Pulmonary artery endothelial cell (primary cell): ENCODE data around the gene SMPD4. TPM values are rescaled to one million over a fixed set of nuclear protein-coding genes. Genes with fewer than 3 reads are reported as not detected.
"Not testable (repeated sequence)": the region's sequence is repeated elsewhere in the genome, so short reads cannot be mapped to it uniquely, and the experiment has no call there.

ENCODE experiments used
- DNase-seq: peaks from one replicate; pipeline ENCODE4 v3.0.0-alpha.2; 2011; ENCODE audit warnings: low read depth, low spot score
- total RNA-seq: library from RNA; depleted of rRNA; stranded (reverse); fragments of >200 nt; gene quantifications from 2 replicates; pipeline ENCODE4 v1.2.3, GENCODE V29; 2014

The SMPD4 gene
- total RNA-seq, 1 donor from 2014 or later = 14.8 TPM

DNA sequence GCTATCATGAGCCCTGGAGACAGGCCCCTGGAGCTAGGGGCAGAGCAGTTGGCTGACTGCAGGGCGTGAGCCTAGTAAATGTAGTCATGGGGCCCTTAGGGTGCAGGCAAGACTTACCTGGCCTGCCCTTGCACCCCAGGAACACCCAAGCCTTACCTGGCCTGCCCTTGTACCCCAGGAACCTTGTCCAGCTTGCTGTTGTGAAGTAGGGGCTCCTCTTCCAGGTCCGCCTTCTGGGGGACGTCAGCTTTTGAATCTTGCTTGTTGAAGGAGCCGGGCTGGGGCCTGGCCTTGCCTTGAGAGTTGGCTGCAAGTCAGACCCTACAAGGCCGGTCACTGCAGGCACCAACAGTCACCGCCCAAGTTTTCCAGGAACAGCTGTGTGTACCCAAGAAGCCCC, 40.4 kb downstream of the SMPD4 start:
- not testable (repeated sequence) for DNase-seq

- not testable (repeated sequence) for DNase-seq
Measured at GRCh38 chr2:130140516-130140915, 40.9 kb downstream of the SMPD4 start.

GRCh38 chr2:130139331-130140280, 41.8 kb downstream of the SMPD4 start:
- DNase-seq = not testable (repeated sequence)

DNA sequence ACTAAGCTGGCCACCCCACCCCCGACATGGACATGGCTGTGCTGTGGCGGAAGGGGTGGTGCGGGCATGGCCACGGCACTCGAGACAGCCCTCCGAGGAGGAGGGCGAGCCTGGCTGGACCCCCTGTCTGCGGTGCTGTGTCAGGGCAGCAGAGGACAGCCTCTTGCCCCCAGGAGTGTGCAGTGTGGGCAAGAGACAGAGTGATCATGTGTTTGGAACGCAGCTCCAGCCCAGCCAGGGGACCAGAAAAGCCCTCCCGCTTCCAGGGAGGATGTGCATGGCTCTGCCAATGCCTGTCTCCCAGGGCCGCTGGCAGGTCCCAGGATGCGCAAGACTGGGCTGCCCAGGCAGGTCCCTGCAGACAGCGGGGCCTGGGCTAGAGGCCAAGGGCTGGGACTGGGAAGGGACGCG, 42.6 kb downstream of the SMPD4 start:
- DNase-seq = not testable (repeated sequence)

- DNase-seq = not testable (repeated sequence)
Measured at GRCh38 chr2:130138326-130138725, 43.1 kb downstream of the SMPD4 start.

DNA sequence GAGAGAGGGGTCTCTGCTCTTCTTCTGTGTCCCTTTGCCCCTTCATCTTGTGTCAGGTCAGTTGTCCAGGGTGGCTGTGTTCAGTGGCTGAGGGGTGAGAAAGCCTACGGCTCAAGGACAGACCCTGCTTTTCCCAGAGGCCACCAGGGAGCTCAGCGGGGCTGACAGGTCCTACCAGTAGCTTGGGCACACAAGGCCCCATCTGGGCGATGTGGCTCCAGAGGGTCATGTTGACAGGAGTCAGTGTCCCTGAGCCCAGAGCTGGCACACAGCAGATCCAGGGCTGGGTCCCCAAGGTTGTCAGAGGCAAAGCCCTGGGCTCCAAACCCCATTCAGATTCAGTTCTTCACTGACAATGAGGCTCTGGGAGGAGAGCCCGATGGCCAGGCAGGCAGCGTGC, 44.3 kb downstream of the SMPD4 start:
- not testable (repeated sequence) for DNase-seq

DNA sequence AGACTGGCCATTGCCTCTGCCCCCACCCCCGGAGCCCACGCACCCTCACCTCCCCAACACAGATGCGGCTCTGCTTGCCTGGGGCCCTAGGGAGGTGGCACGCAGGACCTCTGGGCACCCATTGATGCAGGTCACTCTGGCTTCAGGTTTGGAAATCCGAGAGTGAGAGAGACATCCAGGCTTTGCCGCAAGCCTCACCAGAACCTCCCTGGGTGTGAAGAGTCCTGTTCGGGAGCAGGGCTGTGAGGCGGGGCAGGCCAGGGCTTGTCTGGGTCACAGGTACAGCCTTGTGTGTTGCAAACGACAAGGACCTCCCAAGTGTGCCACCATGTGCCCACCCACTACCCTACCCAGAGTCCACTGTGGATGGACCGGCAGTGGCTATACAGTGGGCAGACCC, 44.9 kb downstream of the SMPD4 start:
- not testable (repeated sequence) for DNase-seq

GRCh38 chr2:130135692-130136541, 45.5 kb downstream of the SMPD4 start:
- no peak for DNase-seq

DNA sequence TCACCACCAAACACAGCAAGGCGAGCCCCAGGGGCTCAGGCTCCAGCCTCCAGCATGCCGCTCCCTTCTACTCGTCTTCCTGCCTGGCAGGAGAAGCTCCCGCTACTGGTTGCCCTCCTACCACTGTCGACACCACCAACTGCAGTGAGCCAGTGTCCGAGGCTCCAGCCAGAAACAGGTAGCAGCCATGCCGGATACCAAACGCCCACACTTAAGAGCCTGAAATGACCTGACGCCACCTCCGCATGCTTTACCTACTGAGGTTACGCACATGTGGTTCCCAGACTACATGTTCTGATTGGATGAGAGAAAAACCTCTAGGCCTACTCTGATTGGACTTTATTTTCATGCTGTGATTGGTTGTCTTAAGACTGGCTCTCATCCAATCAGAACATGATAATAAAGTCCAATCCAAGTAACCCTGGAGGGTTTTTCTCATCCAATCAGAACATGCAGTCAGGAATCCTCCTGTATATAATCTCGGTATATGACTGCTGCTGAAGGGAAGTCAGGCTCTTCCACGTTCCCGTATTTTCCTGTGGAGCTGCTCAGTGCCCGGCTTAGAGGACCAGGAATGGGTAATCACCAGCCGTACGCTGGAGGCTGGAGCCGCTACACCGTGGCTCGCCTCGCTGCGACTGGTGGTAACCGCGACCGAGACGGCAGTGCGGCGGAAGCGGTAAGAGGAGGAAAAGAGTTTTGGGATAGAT, 52.1 kb downstream of the SMPD4 start, which contains the start of gene POTEF:
TSS of gene POTEF (minus strand) at position 103 of the 710 bp plus-strand sequence. CDS start 8,707 bp downstream, outside the sequence.
- DNase-seq = not testable (repeated sequence)

GRCh38 chr2:130128464-130128863, 52.9 kb downstream of the SMPD4 start:
- not testable (repeated sequence) for DNase-seq

GRCh38 chr2:130127726-130128125, 53.7 kb downstream of the SMPD4 start:
- not testable (repeated sequence) for DNase-seq

DNA sequence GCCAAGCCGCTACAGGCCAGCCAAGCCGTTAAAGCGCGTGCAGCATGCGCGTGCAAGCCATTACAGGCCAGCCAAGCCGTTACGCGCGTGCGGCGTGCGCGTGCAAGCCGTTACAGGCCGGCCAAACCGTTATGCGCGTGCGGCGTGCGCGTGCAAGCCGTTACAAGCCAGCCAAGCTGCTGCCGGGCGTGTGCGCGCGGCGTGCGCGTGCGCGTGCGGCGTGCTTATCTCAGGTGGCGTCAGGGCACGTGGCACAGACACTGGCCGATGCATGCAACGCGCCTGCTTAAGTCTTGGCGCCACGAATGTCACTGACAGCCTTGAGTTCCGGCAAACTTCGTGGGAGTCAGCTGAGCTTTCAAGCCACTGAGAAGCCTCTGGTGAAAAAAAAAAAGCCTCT, 60.5 kb downstream of the SMPD4 start:
- not testable (repeated sequence) for DNase-seq

GRCh38 chr2:130102597-130103363, 78.6 kb downstream of the SMPD4 start:
- DNase-seq = not testable (repeated sequence)

Other genes starting within 250 kb of the SMPD4 start
- gene RAB6C, start 201.9 kb downstream of the SMPD4 start, total RNA-seq = not detected in 2 replicates
- gene POTEF, start 52.4 kb downstream of the SMPD4 start, total RNA-seq = under 0.01 TPM in 1 of 2 replicates, not detected in the other
- gene CCDC74B, start 36.5 kb downstream of the SMPD4 start, total RNA-seq = 1.2 and 1.5 TPM in 2 replicates
- gene MZT2B, start 660 bp upstream of the SMPD4 start, total RNA-seq = 92.2 and 215 TPM in 2 replicates
- gene TUBA3E, start 16.8 kb upstream of the SMPD4 start, total RNA-seq = not detected in 2 replicates
- 127 and 144 TPM in 2 replicates for gene IMP4, start 161.3 kb upstream of the SMPD4 start, total RNA-seq
- gene PTPN18, start 174.5 kb upstream of the SMPD4 start, total RNA-seq = 15.1 and 21.6 TPM in 2 replicates